Astrocyte of the spinal cord (primary cell): ENCODE results near the gene ZCWPW1.
"Not testable (repeated sequence)": the region's sequence is repeated elsewhere in the genome, so short reads cannot be mapped to it uniquely, and the experiment has no call there.

Experiments used
- DNase-seq: peaks from one replicate; pipeline ENCODE4 v3.0.0; 2011; ENCODE audit warnings: low read depth, low spot score
- H3K4me3 ChIP-seq: 2 replicates; pipeline ENCODE4 v1.5.1; 2011; ENCODE audit warnings: low read depth, mild to moderate bottlenecking, low read length, moderate library complexity
- CTCF ChIP-seq: IDR thresholded peaks from 2 replicates; pipeline ENCODE4 v1.5.1; 2012; ENCODE audit warnings: low read depth, mild to moderate bottlenecking, low read length, inconsistent platforms
- in situ Hi-C: cut with HindIII; loops from 2 replicates; pipeline ENCODE4 v1.10.0; 2017; ENCODE audit warnings: low sequenced_read_pairs

The ZCWPW1 gene

GRCh38 chr7:100374601-100375000, 53.9 kb downstream of the ZCWPW1 start:
- no peak overlapping the region for H3K4me3 ChIP-seq
- DNase-seq, result no peak
- TF ChIP-seq CTCF, result no peak
- in situ Hi-C loops, result no loop called here

- H3K4me3 ChIP-seq, in situ Hi-C loops, DNase-seq: not testable (repeated sequence)
Observed at GRCh38 chr7:100373870-100374598, 54.5 kb downstream of the ZCWPW1 start.

- in situ Hi-C loops, result no loop called here
- TF ChIP-seq CTCF, result no peak
- no peak within 1 kb of the TSS for H3K4me3 ChIP-seq
- DNase-seq, result no peak
Observed at GRCh38 chr7:100373261-100373831, 55.2 kb downstream of the ZCWPW1 start, which contains the start of gene PILRA. PILRA (plus strand) TSS chr7:100373487; CDS start chr7:100373657, 170 bp downstream.

DNA sequence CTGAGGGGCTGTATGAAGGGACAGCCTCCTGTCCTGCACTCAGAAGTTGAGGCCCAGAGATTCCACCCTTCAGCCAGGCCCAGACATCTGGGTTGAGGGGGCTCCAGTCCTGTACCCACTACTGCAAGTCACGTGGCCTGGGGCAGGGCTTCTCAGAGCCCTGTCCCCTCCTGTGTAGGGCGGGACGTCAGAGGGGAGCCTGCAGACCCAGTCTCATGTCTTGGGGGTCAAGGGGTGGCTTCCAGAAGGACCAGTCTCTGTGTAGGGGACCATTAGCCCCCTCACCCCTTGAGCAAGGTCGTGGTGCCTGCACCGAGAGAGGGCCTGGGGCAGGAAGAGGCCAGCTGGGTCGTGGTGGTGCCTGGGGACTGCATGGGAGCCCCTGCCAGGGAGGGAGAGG, 55.8 kb downstream of the ZCWPW1 start:
- in situ Hi-C loops, result no loop called here
- no peak overlapping the region for H3K4me3 ChIP-seq
- DNase-seq, result no peak
- no peak for TF ChIP-seq CTCF

DNA sequence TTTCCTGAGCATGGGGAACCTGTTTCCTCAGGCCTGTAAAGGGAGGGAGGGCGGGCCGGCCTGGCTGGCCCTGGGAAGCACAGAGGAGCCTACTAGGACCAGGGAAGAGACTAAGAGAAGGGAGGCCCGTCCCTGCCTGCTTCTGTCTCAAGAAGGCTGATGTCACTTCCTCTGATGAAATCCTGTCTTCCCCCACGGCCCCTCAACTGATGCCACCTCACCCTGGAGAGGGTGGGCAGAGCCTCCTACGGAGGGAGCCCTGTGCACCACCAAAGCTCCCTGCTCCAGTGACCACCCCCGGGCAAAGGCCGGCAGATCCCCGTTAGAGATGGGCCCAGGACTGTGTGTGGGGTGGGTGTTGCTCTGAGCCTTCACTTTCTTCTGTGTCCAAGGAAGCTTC, 56.2 kb downstream of the ZCWPW1 start:
- no peak for TF ChIP-seq CTCF
- in situ Hi-C loops, result no loop called here
- no peak for DNase-seq
- H3K4me3 ChIP-seq, result no peak overlapping the region

- no peak overlapping the region for H3K4me3 ChIP-seq
- no peak for DNase-seq
- no peak for TF ChIP-seq CTCF
- in situ Hi-C loops, result no loop called here
Observed at GRCh38 chr7:100371561-100372171, 56.8 kb downstream of the ZCWPW1 start.

- no peak for TF ChIP-seq CTCF
- H3K4me3 ChIP-seq, result no peak overlapping the region
- in situ Hi-C loops, result no loop called here
- DNase-seq, result no peak
Observed at GRCh38 chr7:100370746-100371145, 57.8 kb downstream of the ZCWPW1 start.
